Stimulated activated CD4-positive, alpha-beta T cell treated with anti-CD3 and anti-CD28 coated beads, TNF-alpha, amount 100 ng/mL, for 24 hours (primary cell): Measurements from ENCODE around the gene STUM.
A peak's percentile ranks its signal among the peaks of the same experiment; 100 is the strongest.

Experiments
- DNase-seq, 3 experiments: peaks; one replicate each; pipeline ENCODE4 v3.0.0-alpha.2; 2020; ENCODE audit warnings: low read depth in 3 of 3

STUM gene

DNA sequence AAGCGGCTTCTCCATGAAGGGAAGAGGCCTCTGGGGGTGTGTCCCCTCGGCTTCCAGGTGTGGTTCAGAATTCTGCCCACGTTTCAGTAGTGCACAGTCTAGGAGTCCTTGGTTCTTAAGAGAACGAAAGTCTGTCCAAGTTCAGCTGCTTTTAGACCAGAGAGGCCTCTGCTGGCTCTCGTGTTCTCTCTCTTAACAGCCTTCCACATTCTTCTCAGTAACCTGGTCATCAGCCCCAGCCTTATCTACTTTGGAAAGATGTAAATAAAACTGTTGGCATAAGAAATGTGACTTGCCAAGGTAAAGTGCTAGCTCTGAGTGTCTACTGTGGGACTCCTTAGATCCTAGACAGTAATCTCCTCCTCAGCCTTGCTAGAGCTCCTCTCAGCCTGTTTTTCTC lies 15.3 kb upstream of the STUM start:
- no peak for DNase-seq

DNA sequence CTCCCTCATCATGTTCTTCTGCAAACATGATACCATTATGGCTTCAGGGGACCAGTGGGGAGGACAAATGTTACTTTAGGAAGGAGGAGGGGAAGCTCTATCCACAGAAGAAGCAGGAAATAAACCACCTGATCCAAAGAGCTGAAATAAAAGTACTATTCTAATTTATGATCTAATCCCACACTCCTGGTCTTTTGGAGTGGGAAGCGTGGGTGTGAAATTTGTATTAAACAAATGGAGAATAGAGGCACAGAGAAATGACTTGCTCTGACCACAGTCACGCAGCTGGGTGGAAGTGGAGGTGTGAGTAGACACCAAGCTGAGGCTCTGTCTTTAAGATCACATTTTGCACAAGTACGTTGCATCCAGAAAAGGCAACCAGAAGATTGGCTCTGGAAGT lies 14.5 kb upstream of the STUM start:
- DNase-seq: no peak

DNA sequence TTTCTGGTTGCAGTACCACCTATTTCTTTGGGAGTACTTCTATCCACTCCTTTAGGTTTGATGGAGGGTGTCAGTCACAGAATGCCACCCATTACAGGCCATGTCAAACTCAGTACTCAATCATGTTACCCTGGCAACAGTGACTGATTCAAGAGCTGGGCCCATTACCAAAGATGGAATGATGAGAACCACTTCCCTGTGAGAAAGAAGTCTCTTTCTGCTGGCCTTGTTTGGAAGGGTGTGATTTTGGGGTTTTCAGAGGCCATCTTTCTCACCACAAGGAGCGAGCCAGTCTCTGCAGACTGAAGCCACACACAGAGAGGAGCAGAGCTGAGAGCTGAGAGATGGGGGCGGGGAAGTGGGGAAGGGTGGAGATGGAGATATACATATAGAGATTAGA lies 13.9 kb upstream of the STUM start:
- DNase-seq: no peak

DNA sequence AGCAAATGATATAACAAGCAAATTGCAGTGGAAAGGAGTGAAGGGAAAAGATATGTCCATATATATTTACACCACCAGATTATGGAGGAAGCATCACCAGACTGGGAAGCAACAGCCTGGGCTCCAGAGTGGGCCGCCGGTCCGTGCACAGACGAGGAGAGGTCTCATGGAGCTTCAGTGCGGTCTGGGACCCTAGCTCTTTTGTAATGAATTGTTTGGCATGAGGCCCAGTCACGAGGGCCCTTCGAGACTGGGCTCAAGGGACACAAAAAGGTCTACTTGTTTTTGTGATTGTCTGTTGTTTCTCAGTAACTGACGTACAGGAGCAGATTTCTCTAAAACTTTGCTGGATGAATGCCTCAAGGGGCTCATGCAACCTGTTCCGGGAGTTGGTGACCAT lies 12.9 kb upstream of the STUM start:
- DNase-seq: no peak

DNA sequence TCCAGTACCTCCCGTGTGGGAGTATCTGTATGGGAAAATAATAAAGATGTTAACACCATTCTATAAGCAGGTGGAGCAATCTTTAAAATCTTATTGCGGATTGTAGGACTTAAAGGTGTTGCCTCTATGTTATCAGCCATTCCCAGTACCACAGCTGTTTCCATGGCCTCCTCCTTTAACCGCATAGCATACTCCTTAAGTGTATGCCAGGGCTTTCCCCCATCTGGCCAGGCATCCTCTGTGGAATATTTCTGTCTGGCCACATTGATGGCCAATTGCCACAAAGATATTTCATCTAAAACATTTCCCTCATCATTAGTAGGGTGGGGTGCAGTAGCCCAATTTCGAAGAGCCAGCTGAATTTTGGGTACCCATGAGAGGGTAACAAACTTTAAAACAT lies 7.3 kb upstream of the STUM start:
- DNase-seq: no peak

DNA sequence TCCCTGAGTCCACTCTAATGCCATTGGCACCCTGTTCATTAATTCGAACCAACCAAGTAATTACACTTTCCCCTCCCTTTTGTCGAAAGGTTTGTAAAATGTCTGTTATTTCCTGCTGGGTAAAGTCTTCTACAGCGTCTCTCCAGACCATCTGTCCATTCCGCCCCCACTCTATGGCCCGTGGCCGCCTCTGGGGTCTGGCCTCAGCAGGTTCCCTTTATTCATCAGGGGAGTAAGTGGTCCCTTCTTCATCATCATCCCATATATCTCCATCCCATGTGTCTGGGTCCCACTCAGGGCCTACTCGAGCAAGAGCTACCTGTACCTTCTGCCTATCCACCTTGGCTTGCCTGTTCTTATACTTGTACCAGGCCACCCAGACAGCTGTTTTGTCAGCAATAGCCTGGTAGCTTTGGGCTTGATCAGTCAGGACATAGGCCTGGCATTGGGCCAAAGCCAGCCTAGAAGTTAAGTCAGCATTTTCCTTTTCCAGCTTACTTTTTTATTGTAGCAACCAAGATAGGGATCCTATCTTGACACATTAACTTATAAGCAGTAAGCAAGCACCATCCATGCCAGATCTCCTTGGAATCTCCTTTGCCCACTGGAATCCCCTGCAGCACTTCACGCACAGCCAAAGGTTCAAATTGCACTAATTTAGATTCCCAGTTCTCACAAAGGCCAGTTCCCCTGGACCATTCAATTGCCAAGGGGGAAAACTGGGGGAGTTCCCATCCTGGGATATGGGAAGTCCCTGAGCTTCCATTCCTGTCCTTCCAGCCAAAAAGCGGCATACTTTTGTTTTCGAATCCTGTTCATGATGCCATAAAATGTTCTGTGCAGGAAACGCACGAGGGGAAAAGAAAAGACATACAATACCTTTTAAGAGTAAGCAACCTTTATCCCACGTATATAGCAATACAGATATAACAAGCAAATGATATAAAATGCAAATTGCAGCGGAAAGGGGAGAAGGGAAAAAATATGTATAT lies 6.6 kb upstream of the STUM start:
- DNase-seq: no peak

DNA sequence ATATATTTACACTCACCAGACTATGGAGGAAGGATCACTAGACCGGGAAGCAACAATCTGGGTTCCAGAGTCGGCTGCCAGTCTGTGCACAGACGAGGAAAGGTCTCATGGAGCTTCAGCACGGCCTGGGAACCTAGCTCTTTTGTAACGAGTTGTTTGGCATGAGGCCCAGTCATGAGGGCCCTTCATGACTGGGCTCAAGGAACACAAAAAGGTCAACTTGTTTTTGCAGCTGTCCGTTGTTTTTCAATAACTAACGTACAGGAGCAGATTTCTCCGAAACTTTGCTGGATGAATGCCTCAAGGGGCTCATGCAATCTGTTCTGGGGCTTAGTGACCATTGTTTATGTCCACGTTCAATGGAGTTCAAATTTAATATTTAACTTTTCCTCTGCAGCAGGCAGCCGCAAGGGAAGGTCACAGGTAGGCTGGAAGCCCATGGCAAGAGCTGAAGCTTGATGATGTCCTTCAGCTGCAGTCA lies 5.9 kb upstream of the STUM start:
- no peak for DNase-seq

DNA sequence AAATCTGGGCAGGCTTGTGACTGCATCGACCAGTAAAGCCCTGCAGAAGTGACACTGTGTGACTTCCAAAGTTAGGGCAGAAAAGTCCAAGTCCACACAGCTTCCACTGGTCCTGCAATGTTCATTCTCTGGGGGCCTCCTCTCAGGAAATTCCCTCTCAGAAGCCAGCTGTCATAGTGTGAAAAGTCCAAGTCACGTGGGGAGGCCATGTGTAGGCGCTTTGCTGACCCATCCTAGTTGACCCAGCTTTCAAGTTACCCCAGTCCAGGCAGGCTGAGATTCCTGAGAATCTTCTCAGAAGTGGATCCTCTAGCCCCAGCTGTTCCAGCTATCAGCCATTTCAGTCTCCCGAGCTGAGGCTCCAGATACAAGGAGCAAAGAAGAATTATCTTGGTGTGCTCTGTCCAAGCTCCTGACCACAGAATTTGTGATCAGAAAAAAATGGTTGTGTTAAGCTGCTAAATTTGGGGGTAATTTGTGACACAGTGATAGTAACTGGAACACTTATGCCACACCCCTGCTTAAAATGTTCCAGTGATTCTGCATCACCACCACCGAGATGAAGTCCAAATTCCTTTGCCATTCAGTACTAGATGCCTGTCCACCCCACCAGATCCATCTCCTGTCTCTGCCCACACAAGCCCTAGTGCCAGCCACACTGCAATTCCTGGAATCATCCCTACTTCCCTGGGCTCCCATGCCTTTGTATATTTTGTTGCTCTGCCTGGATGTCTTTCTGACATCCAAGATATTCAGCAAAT lies 2.5 kb upstream of the STUM start:
- DNase-seq: no peak

DNA sequence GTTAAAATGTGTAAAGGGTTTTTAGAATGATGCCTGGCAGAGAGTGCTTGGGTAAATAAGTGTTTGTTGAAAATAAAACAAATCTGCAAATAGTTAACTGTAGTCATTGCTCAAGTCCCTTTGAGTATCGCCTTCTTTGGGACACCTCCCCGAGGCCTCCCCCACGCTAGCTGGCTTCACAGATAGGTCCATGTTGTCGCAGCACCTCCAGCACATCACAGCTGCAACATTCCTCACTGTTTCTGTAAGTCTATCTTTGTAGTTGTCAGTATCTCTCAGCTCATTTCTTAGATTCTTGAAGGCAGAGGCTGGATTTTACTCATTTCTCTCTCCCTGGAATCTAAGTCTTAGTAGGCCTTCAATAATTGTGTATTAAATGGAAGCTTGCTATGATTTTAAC lies 1.6 kb upstream of the STUM start:
- DNase-seq: no peak

DNA sequence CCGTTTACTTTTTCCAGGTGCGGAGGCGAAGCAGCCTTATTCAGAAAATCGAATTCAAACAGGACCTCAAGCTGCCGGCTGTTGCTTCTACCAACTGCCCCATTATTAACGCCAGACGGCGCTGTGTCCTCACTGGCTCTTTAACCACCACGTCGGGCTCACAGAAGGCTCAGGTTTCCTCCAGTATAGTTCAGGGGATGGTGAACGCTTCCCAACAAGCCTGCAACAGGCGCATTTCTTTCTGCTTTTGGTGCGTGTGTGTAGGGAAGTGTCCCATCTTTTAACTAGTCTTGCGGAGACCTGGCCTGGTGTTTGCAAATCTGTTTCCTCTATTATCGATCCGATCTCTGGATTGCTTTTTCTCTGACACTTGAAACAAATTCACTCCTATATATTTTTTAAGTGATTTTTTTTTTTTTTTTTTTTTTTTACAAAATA lies 791 bp upstream of the STUM start:
- DNase-seq: peak; percentile 41 to 63 (median 45)

DNA sequence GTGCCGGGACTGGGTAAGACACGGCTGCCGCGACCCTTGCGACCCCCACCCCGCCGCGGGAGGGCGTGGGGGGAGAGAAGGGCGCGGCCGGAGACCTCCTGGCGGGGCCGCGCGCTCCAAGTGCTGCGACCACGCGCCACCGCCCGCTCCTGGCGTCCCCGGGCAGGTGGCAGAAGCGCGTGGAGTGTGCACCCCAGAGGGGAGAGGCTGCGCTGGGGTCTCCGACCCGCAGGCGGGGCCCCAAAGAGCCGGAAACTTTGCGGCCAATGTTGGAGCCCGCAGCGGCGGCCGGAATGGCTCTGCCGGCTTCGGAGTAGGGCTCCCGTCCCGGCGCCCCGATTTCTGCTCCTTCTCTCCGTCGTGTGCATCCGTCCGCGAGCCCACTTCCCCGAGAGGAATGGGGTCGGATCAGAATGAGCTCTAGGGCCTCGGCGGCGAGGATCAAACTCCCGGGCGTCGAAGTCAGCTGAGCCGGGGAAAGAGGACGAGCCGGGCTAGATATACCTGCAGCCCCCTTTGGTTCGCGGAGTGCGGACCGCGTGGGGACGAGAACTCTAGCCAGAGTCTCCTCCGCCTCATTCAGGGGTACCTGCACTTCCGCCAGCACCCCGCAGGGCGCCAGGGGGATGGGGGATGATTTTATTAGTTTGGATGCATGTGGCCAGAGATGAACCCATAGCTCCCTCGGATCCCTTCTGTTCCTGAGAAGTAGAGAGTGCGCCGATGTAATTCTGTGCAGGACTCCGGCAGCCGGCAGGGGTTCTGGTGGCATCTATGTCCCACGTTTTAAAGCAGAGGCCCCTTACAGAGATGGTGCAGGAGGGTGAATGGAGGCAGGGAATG lies 751 bp downstream of the STUM start:
- DNase-seq: no peak

DNA sequence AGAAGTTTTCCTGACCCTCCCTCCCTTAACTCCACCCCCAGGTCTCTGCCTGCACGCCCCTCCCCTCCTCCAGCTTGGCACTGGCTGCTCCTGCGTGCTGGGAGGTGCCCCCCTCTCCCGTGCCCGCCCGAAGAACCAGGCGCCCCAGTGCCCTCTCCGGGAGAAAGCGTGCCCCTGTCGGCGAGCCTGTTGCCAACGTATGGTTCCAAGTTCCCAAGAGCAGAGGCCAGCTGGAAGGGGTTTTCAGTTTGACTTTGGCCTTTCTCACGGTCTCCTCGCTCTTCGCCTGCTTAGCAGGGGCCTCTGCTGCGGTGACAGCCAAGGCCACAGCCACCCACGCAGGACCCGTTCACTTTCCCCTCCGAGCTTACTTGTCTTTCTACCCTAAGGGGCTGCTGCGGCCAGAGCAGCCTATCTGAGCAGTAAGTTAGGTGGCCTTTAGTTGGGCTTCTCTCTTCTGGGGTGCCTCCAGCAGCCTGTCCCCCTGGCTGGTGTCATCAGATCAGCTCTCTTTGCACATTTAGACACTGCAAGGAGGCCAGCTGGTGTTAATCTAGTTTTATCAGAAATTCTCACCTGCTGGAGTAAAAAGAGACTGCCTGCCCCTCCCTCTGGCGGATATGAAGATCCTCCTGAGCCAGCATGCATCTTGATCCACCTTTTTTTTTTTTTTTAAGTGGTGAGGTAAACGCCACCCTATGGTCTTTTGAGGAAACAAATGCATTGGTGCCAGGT lies 1.5 kb downstream of the STUM start:
- no peak for DNase-seq

DNA sequence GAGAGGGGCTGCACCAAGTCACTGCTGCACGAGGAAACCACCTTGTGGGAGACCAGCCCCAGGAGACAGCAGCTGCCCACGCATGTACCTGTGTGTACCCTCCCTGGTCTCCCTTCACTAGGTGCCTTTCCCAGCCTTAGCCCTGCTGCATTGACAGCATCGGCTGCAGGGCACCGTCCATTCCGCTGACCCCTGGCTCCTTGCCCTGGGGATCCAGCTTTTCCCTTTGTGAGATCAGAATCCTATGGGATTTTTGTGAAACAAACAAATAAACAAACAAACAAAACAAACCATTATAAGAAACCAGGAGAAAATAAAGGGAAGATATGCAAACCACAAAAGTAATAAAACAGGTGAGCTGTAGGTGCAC lies 2.1 kb downstream of the STUM start:
- DNase-seq: no peak

DNA sequence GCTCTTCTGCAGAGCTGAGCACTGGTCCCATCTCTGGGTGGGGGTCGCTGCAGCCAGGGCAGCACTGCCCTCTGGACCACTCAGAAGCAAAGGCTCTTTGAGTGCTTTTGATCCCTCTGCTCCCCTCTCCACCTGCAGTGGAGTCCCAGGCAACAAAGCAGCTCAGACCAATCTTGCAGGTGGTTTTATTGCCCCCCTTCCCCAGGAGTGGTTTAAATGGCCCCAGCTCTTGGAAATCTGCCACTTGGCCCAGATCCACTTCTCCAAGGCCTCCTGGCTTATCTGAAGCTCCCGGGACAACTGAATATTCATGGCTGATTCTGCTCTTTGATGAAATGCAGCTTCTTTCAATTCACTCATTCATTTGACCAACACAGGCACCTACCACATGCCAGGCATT lies 2.7 kb downstream of the STUM start:
- no peak for DNase-seq

DNA sequence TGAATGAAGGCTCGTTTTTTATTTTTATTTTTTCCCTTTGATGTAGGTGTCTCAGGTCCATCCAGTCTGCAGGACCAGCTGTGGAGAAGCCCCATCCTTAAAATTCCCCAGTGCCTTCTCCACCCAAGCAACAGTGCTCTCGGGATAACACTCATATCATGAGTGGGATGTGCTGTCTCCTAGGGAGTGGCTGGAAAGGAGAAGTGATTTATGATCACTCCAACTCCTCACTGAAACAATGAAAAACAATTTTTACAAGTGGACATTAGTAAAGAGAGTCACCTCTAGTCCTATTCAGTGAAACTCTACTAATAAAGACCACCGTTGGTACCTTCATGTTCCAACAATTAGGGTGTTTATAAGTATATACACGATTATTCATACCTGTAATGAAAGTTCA lies 3.5 kb downstream of the STUM start:
- no peak for DNase-seq

DNA sequence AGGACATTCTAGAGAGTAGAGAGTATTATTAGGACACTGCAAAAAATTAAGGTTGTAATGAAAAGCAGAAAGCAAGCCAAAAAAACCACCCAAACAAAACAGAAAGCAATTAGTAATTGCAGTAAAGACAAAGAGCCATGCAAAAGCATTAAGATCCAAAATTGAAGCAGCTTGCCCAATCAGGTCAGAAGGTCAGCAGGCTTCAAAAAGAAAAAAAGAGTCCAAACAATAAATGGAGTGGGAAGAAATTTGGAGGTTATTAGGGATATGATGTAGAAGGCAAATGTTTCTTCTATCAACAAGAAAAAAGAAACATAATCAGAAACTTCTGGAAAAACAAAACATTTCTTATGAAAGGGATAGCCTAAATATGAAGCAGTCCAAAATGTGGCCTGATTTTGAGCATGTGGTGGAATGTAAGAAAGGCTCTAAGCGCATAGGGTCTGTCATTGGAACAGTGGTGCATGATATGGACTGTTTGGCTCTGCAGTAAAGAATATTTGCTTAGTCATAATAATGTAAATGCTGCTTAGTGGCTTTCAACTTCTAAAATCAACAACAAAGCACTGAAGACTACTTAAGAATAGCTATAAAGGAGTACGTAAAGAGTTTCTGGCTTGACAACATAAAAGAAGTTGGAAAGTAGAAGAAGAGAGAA lies 4.8 kb downstream of the STUM start:
- no peak for DNase-seq

DNA sequence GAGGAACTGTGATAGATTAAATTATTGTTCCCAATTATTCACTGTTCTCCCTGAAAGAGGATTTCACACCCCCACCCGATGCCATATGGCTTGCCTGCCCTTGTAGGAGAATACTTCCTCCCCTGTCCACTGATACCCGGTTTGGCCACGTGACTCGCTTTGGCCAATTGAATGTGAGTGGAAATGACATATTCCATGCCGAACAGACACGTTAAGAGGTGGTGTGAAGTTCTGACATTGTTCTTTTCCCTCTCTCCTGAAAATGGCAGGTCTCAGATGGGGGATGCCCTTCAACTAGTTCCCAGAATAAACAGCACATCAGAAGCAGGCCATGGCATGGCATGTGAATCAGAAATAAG lies 5.3 kb downstream of the STUM start:
- DNase-seq: no peak

DNA sequence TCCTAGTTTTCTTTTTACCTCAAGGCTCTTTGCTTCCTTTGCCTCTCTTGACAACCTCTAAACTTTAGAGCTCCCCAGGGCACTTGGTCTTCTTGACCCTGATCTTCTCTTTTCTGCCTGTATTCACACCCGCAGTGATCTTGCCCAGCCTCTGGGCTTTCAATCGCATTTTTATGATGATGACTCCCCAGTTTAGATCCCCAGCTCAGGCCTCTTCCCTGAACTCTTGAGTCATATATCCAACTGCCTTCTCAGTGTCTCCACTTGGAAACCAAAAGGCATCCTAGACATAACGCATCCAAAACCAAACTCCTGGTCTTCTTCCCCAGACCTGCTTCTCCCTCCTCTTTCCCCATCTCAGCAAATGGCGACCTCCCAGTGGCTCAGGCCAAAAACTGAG lies 6.5 kb downstream of the STUM start:
- DNase-seq: no peak

DNA sequence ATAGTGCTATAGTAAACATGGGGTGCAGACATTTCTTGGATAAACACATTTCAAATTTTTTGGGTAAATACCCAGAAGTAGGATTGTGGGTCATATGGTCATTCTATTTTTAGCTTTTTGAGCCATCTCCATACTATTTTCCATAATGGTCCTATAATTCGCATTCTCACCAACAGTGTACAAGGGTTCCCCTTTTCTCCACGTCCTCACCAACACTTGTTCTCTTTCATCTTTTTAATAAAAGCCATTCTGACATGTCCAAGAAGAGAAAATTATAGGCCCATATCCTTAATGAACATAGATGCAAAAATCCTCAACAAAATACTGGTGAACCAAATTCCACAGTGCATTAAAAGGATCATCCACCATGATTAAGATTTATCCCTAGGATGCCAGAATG lies 8.9 kb downstream of the STUM start:
- DNase-seq: no peak

DNA sequence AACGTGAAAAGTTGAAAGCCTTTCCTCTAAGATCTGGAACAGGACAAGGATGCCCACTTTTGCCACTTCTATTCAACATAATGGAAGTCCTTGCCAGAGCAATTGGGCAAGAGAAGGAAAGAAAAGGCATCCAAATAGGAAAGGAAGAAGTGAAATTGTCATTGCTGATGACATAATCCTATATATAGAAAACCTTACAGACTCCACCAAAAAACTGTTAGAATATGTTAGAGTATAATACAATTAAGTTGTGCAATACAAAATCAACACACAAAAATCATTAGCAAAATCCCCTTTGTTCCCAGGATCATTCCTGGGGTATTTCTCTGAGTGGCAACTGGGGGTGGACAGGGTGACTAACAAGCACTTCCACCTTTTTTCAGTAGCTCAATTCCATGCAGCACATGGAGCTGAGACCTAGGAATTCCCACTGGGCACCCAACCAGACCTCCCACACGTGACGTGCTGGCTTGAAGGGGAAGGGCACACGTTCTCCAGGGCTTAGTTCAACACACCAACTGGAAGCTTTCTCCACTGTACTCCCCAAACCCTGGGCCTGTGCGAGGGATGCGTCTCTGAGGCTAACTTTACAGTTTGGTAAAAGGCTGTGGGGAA lies 9.6 kb downstream of the STUM start:
- DNase-seq: no peak
